Cardiac septum (tissue), 1 donor: Measurements from ENCODE around the gene MDN1. TPM values are rescaled to one million over a fixed set of nuclear protein-coding genes. Genes with fewer than 3 reads are reported as not detected.
"Not testable (repeated sequence)": the region's sequence is repeated elsewhere in the genome, so short reads cannot be mapped to it uniquely, and the experiment has no call there.

ENCODE experiments used
- DNase-seq: peaks from one replicate; pipeline ENCODE4 v3.0.0-alpha.2; 2020; ENCODE audit warnings: low spot score
- intact Hi-C: fragments of 100-400 bp; cut with DNase I; formaldehyde crosslinking; loops from one replicate; pipeline ENCODE4 v1.14.0; 2022
- long read RNA-seq: library from polyadenylated mRNA; unstranded; transcript quantifications from one replicate; pipeline ENCODE4 v2.0.0, GENCODE V29; 2021
- total RNA-seq: library from RNA; stranded (reverse); fragmentation: NEBNext Ultra II Directional; extraction: Animal tissue kit (Norgen Biotek cat#: 25700); gene quantifications from one replicate; pipeline ENCODE4 v1.2.1, GENCODE V29; 2021
- donor health status: DM: no; HTN: no; CAD: no.

Gene MDN1, protein sequence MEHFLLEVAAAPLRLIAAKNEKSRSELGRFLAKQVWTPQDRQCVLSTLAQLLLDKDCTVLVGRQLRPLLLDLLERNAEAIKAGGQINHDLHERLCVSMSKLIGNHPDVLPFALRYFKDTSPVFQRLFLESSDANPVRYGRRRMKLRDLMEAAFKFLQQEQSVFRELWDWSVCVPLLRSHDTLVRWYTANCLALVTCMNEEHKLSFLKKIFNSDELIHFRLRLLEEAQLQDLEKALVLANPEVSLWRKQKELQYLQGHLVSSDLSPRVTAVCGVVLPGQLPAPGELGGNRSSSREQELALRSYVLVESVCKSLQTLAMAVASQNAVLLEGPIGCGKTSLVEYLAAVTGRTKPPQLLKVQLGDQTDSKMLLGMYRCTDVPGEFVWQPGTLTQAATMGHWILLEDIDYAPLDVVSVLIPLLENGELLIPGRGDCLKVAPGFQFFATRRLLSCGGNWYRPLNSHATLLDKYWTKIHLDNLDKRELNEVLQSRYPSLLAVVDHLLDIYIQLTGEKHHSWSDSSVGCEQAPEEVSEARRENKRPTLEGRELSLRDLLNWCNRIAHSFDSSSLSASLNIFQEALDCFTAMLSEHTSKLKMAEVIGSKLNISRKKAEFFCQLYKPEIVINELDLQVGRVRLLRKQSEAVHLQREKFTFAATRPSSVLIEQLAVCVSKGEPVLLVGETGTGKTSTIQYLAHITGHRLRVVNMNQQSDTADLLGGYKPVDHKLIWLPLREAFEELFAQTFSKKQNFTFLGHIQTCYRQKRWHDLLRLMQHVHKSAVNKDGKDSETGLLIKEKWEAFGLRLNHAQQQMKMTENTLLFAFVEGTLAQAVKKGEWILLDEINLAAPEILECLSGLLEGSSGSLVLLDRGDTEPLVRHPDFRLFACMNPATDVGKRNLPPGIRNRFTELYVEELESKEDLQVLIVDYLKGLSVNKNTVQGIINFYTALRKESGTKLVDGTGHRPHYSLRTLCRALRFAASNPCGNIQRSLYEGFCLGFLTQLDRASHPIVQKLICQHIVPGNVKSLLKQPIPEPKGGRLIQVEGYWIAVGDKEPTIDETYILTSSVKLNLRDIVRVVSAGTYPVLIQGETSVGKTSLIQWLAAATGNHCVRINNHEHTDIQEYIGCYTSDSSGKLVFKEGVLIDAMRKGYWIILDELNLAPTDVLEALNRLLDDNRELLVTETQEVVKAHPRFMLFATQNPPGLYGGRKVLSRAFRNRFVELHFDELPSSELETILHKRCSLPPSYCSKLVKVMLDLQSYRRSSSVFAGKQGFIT (N-terminal part only)
- 21.1 TPM for total RNA-seq
- long read RNA-seq, partial matches to known transcripts, result 3 of 6 reads
- long read RNA-seq, other reads (novel, unspliced or antisense), result 3 of 6 reads

DNA sequence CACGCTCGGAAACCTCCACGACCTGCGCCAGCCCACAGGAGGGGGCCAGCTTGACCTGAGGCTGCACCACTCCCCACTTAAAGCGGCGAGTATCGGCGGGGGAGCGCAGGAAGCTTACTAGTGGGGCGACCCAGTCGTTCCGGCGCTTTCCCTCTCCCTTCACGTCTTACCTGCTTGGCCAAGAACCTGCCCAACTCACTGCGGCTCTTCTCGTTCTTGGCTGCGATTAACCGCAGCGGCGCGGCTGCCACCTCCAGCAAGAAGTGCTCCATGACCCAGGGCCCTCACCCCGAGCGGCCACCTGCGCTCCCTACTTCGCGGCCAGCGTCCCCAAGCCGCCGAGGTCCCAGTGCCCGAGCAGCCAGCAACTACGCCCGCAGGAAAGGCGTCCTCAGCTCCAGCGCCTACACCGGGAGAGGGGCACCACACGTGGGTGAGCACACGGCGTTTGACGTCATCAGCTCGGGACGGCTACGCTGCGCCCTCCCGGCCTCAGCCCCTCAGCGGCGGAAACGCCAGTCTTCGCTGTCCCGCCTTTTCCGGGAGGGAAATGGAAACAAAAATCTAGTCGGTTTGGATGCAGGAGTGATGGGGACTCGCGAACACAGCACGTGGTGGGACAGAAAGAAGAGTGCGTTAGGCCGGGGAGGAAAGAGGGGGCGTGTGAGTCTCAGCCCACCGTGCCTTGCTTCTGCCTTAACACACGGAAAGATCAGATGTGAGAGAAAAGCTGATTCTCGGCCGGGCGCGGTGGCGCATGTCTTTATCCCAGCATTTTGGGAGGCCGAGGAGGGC lies at the start of gene MDN1:
MDN1 (minus strand) TSS at position 459 of the 795 bp plus-strand sequence; CDS start at position 272, 187 bp downstream.
- intact Hi-C loops, result no loop called here
- DNase-seq, result peak; percentile 94

DNA sequence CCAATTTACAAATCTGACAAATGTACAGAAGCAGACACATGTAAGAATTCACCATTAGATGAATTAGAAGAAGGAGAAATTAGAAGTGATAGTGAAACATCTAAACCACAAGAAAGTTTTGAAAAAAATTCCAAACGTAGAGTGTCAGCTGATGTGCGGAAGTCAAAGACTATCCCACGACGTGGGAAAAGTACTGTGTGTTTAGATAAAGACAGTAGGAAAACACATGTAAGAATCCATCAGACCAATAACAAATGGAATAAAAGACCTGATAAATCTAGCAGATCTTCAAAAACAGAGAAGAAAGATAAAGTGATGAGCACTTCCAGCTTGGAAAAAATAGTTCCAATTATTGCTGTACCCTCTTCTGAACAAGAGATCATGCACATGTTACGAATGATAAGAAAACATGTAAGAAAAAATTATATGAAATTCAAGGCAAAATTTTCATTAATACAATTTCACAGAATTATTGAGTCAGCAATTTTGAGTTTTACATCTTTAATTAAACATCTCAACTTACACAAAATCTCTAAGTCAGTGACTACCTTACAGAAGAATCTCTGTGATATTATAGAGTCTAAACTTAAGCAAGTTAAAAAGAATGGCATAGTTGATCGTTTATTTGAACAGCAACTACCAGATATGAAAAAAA lies 46.6 kb upstream of the MDN1 start:
- intact Hi-C loops, result no loop called here

DNA sequence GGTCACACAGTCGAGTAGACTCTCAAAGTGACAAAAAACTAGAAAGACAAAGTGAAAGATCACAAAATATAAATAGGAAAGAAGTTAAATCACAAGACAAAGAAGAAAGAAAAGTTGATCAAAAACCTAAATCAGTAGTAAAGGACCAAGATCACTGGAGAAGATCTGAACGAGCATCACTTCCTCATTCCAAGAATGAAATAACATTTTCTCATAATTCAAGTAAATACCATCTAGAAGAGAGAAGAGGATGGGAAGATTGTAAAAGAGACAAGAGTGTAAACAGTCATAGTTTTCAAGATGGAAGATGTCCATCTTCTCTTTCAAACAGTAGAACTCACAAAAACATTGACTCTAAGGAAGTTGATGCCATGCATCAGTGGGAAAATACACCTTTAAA lies 43.1 kb upstream of the MDN1 start:
- DNase-seq, result no peak
- intact Hi-C loops, result no loop called here

More for the DNA sequence above, 46.6 kb upstream of the MDN1 start:
- no peak for DNase-seq

DNA sequence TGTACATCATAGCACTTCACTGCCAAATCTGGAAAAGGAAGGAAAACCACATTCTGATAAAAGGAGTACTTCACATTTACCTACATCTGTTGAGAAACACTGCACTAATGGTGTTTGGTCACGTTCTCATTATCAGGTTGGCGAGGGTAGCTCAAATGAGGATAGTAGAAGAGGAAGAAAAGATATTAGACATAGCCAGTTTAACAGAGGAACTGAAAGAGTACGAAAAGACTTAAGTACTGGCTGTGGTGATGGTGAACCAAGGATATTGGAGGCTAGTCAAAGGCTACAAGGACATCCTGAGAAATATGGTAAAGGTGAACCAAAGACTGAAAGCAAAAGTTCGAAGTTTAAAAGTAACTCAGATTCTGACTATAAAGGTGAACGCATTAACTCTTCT lies 42.7 kb upstream of the MDN1 start:
- intact Hi-C loops, result no loop called here
- no peak for DNase-seq

DNA sequence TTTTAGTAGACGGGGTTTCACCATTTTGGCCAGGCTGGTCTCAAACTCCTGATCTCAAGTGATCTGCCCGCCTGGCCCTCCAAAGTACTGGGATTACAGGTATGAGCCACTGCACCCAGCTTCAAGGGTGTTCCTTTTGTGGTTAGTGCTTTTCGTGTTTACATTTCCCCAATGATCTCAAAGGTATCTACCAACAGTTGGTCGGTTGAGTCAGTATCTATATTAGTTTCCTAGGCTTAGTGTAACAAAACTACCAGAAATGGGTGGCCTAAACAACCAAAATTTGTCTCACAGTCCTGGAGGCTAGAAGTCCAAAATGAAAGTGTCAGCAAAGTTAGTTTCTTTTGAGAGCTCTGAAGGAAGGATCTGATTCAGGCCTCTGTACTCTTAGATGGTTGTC lies 40.1 kb upstream of the MDN1 start:
- intact Hi-C loops, result no loop called here
- no peak for DNase-seq

DNA sequence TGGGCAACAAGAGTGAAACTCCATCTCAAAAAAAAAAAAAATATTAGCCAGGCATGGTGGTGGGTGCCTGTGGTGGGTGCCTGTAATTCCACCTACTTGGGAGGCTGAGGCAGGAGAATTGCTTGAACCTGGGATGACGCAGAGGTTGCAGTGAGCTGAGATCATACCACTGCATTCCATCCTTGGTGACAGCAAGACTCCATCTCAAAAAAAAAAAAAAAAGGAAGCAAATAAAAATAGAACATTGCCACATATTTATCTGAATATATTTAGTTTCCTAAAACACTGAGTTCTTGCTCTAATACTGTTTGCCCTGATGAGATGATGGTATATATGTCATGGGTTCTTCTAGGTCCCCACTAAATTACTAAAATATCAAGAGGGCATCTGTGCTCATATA lies 38.4 kb upstream of the MDN1 start:
- DNase-seq, result no peak
- intact Hi-C loops, result no loop called here

DNA sequence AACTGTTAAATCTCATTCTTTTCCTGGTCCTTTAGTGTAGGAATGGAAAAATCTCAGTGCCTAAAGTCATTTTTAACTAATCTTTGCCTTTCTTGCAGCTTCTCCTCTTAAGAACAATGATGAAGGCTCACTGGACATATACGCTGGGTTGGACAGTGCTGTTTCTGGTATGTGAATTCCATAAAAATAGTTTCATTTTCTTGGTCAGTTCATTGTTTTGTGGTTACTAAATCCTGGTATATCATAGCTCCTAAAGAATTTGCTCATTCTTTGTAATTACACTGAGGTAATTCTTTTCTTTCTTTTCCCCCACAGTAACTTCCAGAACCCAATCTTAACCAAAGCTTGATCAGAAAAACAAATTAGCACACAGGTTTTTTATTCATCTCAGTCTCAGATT lies 33.5 kb upstream of the MDN1 start:
- no peak for DNase-seq
- intact Hi-C loops, result no loop called here

DNA sequence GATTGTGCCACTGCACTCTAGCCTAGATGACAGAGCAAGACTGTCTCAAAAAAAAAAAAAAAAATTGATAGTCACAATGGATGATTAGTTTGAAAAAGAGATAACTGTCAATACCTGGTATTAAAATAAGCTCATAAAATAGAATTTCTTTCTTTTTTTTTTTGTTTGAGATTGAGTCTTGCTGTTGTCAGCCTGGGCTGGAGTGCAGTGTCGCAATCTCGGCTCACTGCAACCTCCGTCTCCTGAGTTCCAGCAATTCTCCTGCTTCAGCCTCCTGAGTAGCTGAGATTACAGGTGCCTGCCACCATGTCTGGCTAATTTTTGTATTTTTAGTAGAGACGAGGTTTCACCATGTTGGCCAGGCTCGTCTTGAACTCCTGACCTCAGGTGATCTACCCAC lies 27.9 kb upstream of the MDN1 start:
- DNase-seq, intact Hi-C loops: not testable (repeated sequence)

DNA sequence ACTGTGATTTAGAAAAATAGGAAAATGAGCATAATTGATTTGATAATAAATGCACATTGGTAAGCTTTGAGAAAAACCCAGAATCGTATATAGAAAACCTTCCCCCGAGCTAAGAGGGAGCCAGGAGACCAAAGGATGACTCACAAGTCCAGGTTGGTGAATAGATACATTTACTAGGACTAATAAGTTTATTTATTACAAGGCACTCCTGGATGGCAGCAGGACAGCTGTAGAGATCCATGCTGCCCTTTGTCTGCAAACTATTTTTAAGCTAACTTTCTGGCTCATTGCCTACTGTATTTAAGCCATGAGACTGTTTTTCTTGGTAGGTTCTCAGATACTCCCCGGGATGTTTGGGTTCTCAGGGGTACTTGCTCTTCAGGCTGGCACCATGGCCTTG lies 23.5 kb upstream of the MDN1 start:
- no peak for DNase-seq
- intact Hi-C loops, result no loop called here

DNA sequence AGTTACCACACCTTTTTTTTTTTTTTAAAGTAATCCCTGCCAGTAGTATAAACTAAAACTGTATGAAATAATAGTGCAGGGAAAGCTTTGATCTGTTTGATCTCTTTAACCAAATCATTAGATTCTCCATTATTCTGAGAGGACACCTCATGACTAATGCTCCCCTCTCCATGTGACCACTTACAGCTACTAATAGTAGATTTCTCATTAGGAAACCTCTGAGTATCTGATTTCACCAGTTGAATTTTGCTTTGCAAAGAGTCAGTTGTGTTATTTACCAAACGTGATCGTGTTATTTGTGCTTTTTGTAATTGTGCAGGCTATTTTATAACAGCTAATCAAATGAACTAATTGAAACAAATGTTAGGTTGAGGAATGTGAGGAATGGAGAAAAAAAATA lies 22.6 kb upstream of the MDN1 start:
- intact Hi-C loops, result no loop called here
- no peak for DNase-seq

DNA sequence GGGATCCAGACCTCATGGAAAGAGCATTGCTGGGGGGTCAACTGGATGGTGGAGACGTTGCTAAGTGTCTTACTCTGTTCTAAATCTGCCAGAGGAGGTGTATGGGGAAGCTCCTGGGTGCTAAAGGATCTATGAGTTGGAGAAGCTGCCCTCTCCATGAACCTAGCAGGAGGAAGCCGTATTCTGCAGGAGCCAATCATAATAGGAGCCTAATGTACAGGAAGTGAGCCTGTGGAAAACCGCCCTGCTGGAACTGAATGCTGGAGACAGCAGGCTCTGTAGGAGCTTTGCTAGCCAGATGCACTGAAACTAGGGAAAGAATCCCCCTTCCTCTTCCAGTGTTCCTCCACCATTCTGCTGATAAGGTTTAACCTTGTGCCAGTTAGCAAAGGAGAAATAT lies 20.9 kb upstream of the MDN1 start:
- intact Hi-C loops, result no loop called here
- no peak for DNase-seq

DNA sequence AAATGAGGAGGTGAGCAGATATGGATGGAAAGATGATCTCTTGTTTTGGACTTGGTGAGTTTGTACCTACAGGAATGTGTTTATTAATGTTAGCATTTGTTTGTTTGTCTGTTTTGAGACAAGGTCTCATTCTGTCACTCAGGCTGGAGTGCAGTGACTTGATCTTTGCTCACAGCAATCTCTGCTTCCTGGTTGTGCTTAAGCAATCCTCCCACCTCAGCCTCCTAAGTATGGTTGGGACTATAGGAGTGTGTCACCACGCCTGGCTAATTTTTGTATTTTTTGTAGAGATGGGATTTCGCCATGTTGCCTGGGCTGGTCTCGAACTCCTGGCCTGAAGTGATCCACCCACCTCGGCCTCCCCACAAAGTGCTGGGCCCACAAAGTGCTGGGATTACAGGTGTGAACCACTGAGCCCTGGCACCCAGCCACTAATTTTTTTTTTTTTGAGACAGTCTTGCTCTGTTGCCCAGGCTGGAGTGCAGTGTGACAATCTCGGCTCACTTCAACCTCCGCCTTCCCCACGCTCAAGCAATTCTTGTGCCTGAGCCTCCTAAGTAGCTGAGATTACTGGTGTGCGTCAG lies 17.1 kb upstream of the MDN1 start:
- no peak for DNase-seq
- intact Hi-C loops, result loop anchor here (10.0 kb wide), 1 partner anchor 638 kb away; no protein-coding TSS in a partner anchor

DNA sequence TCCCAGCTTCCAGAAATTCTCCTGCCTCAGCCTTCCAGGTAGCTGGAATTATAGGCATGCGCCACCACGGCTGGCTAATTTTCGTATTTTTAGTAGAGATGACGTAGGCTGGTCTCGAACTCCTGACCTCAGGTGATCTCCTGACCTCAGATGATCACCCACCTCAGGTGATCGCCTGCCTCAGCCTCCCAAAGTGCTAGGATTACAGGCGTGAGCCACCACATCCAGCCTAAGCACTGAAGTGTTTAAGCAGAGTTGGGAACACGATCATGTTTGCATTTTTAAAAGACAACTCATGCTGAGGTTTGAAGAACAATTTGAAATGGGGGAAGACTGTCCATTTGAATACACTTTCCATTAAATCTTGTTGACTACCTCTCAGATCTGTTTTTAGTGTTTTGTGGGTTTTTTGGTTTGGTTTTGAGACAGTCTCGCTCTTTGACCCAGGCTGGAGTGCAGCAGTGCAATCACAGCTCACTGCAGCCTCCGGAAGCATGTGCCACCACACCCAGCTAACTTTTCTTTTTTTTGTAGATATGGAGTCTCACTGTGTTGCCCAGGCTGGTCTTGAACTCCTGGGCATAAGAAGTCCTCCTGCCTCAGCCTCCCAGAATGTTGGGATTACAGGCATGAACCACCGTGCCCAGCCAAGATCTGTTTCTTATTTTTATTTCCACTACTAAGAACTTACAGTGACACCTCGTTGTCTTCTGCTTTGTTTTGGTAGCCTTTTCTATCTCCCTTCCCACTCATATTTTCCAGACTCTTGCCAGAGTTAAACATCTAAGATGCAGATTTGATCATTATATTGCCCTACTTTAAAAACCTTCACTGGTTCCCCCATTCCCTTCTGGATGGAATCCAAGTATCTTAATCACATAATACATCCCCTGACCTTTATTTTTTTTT lies 15.5 kb upstream of the MDN1 start:
- intact Hi-C loops, result loop anchor here (10.0 kb wide), 1 partner anchor 640 kb away; no protein-coding TSS in a partner anchor

DNA sequence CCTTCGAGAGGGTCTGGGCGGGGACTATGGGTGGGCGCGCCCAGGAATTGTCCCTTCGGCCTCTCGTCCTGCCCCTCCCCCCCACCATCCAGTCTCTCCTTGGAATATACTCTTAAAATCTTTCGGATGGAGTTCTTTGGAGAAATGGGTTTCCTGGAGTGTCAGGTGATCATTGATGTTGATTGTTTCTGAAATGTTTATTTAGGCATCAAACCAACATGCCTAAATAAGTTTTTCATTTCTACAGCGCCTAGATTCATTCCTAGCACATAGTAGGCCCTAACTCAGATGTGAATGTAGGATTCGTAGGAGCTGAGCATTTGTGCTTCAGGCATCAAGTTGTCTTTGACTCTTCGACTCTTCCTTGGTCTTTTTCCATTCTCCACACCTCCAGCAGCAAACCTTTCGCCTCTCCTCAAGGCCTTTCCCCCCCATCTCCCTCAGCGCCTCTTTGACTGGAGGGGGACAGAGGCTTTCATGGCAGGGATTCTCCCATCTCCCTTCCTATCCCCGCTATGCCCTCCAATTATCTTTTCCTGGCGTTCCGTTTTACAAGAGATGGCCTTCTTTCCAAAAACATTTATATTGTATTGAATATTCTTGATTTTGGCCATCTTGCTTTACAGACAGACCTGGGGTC lies 10.7 kb upstream of the MDN1 start:
- DNase-seq, result no peak
- intact Hi-C loops, result loop anchor here (10.0 kb wide), 1 partner anchor 645 kb away; no protein-coding TSS in a partner anchor

More for the DNA sequence above, 15.5 kb upstream of the MDN1 start:
- no peak for DNase-seq

DNA sequence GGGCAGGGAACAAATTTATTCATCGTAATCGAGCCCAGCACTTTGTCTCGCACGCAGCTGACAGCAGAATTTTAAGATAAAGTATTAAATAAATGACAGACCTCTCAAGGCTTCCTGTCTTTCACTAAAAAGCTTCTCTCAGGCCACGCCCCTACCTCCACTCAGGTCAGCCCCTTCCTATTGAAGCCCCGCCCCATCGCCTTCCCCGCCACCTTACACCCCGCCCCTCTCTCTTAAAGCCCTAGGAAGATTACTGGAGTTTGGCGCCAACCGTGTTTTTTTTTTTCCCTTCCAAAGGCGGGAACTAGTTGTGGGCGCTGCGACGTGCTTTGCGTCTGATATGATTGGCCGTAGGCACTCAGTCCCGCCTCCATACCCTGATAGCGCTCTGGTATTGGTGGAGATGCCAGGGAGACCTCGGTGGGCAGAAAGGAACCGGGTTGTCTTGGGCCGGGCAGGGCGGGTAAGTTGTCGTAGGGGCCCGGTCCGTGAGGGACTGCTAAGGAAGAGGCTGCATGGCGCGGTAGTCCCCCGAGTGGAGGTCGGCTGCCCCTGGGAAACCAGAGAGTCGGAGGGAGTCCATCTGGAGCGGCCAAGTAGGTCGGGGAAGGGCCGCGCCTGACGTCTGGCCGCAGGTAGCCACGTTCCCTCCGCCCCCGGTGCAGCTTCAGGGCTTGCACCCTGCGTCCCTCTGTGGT lies 10.0 kb upstream of the MDN1 start, which contains the start of gene CASP8AP2:
CASP8AP2 (plus strand) TSS at position 409 of the 698 bp plus-strand sequence.
- intact Hi-C loops, result loop anchor here (10.0 kb wide), 1 partner anchor 645 kb away; no protein-coding TSS in a partner anchor
- DNase-seq, result peak; percentile 96
